Activated T-cell treated with anti-CD3 and anti-CD28 coated beads, Interleukin-2, amount 50 U/mL, for 24 hours (primary cell): Measurements from ENCODE around the gene SPHK2.
"Not testable (repeated sequence)": the region's sequence is repeated elsewhere in the genome, so short reads cannot be mapped to it uniquely, and the experiment has no call there.

Experiments used
- DNase-seq: peaks from one replicate; pipeline ENCODE4 v3.0.0-alpha.2; 2020
- H3K27ac Mint-ChIP-seq: 2 replicates; pipeline ENCODE4 v1.8.0; 2020; ENCODE audit warnings: mild to moderate bottlenecking, mixed read lengths
- H3K27me3 Mint-ChIP-seq: 2 replicates; pipeline ENCODE4 v1.8.0; 2020; ENCODE audit warnings: mixed read lengths
- H3K36me3 Mint-ChIP-seq: 2 replicates; pipeline ENCODE4 v1.8.0; 2020; ENCODE audit warnings: low read depth, mixed read lengths
- H3K4me1 Mint-ChIP-seq: 2 replicates; pipeline ENCODE4 v1.8.0; 2020; ENCODE audit warnings: low read depth, mixed read lengths
- H3K4me3 Mint-ChIP-seq: 2 replicates; pipeline ENCODE4 v1.8.0; 2020; ENCODE audit warnings: mild to moderate bottlenecking, moderate library complexity, mixed read lengths
- H3K9me3 Mint-ChIP-seq: 2 replicates; pipeline ENCODE4 v1.8.0; 2020; ENCODE audit warnings: mixed read lengths

SPHK2 gene

DNA sequence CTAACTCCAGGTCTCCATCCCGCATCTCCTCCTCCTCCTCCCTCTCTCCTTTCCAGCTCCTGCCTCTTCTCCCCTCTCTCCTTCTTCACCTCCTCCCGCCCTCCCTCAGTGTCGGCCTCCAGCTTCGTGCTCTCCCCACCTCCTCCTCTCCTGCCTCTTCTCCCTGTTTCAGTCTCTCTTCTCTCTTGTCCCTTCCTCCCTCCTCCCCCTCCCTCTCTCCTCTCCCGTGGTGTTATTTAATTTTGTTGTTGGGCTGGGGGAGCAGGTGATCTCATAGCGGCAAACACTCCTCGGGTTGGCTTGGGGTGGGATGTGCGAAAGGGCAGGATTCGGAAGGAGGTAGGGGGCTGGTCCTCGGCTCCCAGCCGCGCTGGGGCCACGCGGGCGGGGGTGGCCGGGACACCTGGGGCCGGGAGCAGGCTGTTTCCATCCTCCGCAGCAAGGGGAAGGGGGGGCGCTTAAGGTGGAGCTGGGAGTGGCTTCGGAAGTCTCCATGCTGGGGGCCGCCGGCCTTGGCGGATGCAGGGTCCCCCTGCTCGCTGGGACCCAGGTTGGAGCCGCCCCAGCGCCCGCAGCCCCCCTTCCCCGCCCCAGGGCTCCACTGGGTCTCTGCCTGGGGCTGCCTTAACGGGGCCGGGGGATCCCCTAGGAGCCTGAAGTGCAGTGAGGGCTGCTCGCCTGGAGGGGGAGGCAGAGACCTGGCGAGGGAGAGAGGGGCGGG, 26.9 kb downstream of the SPHK2 start, which contains the start of gene CA11:
CA11 (minus strand) TSS at position 187 of the 721 bp plus-strand sequence. CDS start 555 bp downstream, outside the sequence.
- Mint-ChIP-seq H3K4me1 (peaks cover 43% of the 10 kb centered on the region), H3K9me3 (no peaks in the 10 kb centered on the region), H3K4me3 (peak within 1 kb of the TSS; percentile 79), H3K36me3 (no peaks in the 10 kb centered on the region), H3K27ac (peak within 1 kb of the TSS; percentile 89), H3K27me3 (no peaks in the 10 kb centered on the region)
- DNase-seq = peak; percentile 97

DNA sequence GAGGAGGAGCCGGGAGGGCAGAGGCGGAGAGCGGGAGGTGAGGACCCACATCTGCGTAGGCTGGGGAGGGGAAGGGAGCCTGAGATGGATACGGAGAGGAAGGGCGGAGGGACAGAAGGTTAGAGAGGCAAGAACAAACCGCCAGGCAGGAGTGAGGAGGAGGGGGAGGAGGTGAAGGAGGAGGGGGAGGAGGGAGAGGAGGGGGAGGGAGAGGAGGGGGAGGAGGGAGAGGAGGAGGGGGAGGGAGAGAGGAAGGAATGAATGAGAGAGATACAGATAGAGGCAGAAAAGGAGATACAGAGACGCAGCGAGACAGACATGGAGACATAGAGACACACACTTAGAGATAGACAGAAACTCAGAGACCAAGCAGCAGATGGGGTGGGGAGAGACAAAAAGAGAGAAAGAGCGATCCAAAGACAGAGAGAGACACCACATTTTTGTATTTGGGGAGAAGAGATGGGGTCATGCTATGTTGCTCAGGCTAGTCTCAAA, 27.5 kb downstream of the SPHK2 start:
- H3K9me3 Mint-ChIP-seq = no peaks in the 10 kb centered on the region
- no peaks in the 10 kb centered on the region for H3K27me3 Mint-ChIP-seq
- no peak for DNase-seq
- H3K4me3 Mint-ChIP-seq = peak overlapping the region; percentile 49
- H3K4me1 Mint-ChIP-seq = peaks cover 44% of the 10 kb centered on the region
- H3K36me3 Mint-ChIP-seq = no peaks in the 10 kb centered on the region
- peak overlapping the region; percentile 37 for H3K27ac Mint-ChIP-seq

DNA sequence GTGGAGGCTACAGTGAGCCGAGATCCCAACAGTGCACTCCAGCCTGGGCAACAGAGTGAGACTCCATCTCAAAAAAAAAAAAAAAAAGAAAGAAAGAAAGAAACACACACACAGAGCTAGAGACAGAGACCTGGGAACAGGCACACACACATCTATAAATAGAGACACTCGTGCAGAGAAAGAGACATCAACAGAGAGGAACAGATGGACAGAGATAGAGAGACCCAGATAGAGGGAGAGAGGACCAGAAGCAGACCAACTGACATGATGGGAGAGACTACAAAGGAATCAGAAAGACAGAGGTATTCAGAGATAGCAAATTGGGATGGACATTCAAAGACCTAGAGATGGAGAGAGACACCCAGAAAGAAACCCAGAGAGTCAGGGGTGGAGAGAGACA, 28.8 kb downstream of the SPHK2 start:
- no peaks in the 10 kb centered on the region for H3K27me3 Mint-ChIP-seq
- H3K27ac Mint-ChIP-seq = peak overlapping the region; percentile 11
- H3K9me3 Mint-ChIP-seq = no peaks in the 10 kb centered on the region
- no peaks in the 10 kb centered on the region for H3K36me3 Mint-ChIP-seq
- H3K4me1 Mint-ChIP-seq = peaks cover 49% of the 10 kb centered on the region
- H3K4me3 Mint-ChIP-seq = no peak overlapping the region
- no peak for DNase-seq

DNA sequence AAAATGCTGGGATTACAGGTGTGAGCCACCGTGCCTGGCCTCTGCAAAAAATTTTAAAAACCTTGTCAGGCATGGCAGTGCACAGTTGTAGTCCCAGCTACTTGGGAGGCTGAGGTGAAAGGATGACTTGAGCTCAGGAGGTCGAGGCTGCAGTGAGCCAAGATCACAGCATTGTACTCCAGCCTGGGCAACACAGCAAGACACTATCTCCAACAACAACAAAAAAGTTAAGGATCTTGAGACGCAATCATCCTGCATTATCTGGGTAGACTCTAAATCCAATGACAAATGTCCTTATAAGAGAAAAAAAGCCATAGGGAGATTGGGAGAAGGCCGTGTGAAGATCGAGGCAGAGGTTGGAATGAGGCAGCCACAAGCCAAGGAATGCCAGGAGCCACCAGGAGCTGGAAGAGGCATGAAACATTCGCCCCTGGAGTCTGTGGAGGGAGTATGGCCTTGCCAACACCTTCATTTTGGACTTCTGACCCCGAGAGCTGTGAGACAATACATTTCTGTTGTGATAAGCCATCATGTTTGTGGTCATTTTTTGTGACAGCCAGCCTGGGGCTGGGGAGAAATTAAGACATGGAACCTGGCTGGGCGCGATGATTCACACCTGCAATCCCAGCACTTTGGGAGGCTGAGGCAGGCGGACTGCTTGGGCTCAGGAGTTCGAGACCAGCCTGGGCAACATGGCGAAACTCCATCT, 31.8 kb downstream of the SPHK2 start:
- no peak overlapping the region for H3K27ac Mint-ChIP-seq
- H3K4me1 Mint-ChIP-seq = peaks cover 32% of the 10 kb centered on the region
- DNase-seq = no peak
- H3K36me3 Mint-ChIP-seq = no peaks in the 10 kb centered on the region
- H3K27me3 Mint-ChIP-seq = no peaks in the 10 kb centered on the region
- no peak overlapping the region for H3K4me3 Mint-ChIP-seq
- H3K9me3 Mint-ChIP-seq = no peaks in the 10 kb centered on the region

DNA sequence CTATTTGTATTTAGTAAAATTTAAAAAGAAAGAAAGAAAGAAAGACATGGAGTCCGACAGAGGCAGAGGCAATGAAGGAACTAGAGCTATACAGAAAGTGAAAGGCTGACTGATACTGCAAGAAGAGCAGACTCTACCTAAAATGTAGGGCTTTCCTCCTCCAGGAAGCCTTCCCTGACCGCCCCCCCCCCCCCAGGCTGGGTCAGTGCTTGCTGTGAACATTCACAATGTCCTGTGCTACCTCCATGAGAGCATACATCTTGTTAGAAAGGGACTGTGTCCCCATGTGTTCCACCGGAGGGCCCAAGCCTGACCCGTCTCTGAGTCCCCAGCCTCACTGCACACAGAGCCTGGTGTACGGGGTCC, 32.4 kb downstream of the SPHK2 start:
- Mint-ChIP-seq H3K9me3 (no peaks in the 10 kb centered on the region), H3K27me3 (no peaks in the 10 kb centered on the region), H3K36me3 (no peaks in the 10 kb centered on the region), H3K27ac (no peak overlapping the region), H3K4me3 (no peak overlapping the region), H3K4me1 (peaks cover 29% of the 10 kb centered on the region)
- no peak for DNase-seq

DNA sequence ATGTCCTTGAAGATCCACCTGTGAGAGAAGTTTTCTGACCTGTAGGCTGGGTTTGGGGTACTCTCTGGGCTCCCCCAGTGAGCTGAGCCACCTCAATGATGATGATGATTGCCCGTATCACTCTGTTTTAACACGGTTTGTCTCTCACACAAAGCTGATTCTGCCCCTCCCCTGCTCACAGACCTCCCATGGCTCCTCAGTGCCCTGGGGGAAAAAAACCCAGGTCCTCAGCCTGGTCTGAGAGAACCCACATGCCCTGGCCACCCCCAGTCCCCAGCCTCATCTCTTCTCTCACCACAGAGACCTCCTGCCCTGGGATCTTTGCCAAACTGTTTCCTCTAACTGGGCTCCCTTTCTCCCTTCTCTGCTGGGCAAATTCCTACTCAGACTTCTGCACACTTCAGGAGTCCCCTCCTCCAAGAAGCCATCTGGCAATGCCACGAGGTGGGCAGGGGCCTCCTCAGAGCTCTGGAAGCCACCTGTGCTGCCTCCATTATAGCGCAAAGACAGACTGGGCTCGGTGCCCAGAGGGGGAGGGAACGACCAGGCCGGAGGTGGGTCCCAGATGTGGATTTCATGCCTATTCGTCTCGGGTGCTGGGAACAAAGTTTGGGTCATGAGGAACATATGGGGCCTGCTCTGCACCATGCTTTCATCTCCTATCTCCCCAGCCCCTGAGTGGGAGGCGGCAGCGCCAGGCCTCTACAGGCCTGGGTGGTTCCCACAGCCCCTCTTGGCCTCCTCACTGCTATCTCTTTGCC, 35.2 kb downstream of the SPHK2 start:
- H3K4me3 Mint-ChIP-seq = no peak overlapping the region
- H3K36me3 Mint-ChIP-seq = no peaks in the 10 kb centered on the region
- H3K27me3 Mint-ChIP-seq = no peaks in the 10 kb centered on the region
- DNase-seq = no peak
- H3K9me3 Mint-ChIP-seq = no peaks in the 10 kb centered on the region
- H3K4me1 Mint-ChIP-seq = peaks cover 11% of the 10 kb centered on the region
- no peak overlapping the region for H3K27ac Mint-ChIP-seq

DNA sequence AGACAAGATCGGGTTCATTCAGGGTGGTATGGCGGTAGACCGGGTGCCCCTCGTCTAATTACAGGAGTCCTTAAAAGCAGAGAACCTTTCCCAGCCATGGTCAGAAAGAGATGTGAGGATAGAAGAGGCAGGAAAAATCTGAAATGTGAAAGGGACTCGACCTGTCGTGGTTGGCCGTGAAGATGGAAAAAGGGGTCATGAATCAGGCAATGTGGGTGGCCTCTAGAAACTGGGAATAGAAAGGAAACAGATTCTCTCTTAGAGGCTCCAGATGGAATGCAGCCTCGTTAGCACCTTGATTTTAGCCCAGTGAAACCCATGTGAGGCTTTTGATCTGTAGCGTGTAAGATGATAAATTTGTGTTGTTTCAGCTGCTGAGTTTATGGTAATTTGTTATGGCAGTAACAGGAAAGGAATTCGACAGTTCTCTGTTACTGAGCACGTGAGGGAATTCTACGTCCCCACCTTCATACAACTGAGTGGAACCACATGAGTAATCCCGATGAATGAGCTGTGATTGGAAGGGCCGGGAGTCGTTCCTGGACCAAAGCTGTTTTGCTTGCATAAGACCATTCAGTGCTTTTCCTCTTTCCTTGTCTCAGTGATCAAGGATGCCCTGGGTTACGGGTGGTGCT, 37.7 kb downstream of the SPHK2 start:
- Mint-ChIP-seq H3K4me3 (no peak overlapping the region), H3K4me1 (peaks cover 13% of the 10 kb centered on the region), H3K36me3 (no peaks in the 10 kb centered on the region), H3K27me3 (no peaks in the 10 kb centered on the region), H3K9me3 (no peaks in the 10 kb centered on the region), H3K27ac (no peak overlapping the region)
- no peak for DNase-seq

DNA sequence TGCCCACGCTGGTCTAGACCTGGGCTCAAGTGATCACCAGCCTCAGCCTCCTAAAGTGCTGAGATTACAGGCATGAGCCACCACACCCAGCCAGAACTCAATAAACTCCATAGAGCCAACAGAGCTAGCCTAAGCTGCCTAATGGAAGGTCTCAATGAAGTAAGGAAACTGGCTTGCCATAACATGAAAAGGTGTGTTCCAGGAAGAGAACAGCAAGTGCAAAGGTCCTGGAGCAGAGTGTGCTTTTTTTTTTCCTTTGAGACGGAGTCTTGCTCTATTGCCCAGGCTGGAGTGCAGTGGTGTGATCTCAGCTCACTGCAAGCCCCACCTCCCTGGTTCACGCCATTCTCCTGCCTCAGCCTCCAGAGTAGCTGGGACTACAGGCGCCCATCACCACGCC, 38.5 kb downstream of the SPHK2 start:
- peaks cover 10% of the 10 kb centered on the region for H3K4me1 Mint-ChIP-seq
- not testable (repeated sequence) for H3K36me3 Mint-ChIP-seq, H3K27ac Mint-ChIP-seq, H3K4me3 Mint-ChIP-seq, H3K27me3 Mint-ChIP-seq, H3K9me3 Mint-ChIP-seq, DNase-seq

DNA sequence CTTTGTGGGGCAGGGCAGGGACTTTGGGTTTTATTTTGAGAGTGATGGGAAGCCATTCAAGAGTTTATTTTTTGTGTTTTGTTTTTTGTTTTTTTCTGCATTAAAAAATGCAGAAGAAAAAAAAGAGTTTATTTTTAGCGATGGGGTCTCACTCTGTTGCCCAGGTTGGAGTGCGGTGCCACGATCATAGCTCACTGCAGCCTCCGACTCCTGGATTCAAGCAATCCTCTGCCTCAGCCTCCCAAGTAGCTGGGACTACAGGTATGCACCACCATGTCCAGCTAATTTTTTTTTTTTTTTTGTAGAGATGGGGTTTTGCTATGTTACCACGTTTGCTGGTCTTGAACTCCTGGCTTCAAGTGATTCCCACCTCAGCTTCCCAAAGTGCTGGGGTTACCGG, 39.2 kb downstream of the SPHK2 start:
- Mint-ChIP-seq H3K4me1 (peaks cover 8% of the 10 kb centered on the region), H3K27me3 (no peaks in the 10 kb centered on the region), H3K4me3 (no peak overlapping the region), H3K36me3 (no peaks in the 10 kb centered on the region), H3K27ac (no peak overlapping the region), H3K9me3 (no peaks in the 10 kb centered on the region)
- no peak for DNase-seq

DNA sequence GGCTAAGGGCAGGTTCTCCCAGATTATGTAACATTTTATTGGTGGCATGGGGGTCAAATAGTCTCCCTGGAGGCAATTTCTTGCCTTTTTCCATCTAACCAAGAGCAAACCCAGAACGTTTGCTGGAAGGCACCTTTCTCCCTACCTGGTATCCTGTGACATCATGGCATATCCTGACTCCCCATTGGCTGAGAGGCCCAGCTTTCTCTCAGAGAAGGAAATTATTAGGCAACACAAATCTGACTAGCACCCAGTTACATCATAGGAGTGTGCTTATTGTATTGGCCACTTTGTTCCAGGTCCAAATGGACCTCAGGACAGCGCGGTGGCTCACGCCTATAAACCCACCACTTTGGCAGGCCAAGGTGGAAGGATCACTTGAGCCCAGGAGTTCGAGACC, 40.5 kb downstream of the SPHK2 start:
- H3K9me3 Mint-ChIP-seq = no peaks in the 10 kb centered on the region
- no peak overlapping the region for H3K27ac Mint-ChIP-seq
- no peak for DNase-seq

DNA sequence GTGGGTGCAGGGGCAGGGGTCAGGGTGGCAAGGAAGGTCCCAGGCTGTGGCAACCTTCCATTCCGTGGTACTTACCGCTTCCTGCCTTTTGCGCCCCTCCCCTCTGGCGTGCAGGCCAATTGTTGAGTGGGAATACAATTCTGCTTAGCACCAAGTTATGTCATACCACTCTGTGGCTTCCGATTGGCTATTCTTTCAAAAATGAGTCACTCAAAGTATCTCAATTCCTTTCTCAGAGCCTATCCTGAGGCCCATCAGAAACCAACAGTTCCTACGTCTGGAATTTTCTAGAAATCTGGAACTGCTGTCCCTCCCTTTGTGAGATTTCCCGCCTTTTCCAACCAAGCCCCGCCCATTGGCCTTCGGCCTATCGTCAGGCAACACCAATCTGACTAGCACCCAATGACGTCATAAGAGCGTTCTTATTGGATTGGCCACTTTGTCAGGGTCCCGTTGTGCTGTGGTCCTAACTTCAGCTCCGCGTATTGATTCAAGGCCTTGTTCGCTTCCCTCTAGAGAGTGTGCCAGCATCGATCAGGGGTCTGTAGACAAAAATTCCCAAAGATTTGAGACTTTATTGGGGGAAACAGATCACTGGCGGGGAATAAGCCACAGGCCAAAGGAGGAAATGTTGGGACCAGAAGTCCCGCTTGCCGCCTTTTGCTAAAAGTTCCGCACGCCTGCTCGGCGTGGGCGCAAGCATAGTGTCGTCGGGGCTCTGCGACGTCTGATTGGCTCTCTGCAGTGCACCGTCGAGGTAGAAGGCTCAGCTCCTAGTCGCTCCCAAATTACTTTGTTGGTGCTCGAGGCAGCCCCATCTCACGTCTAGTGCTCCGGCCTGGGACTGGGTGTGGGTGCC, 41.8 kb downstream of the SPHK2 start:
- Mint-ChIP-seq H3K27me3 (no peaks in the 10 kb centered on the region), H3K4me1 (peaks cover 8% of the 10 kb centered on the region), H3K36me3 (no peaks in the 10 kb centered on the region), H3K27ac (peak overlapping the region; percentile 92), H3K4me3 (peak overlapping the region; percentile 28), H3K9me3 (no peaks in the 10 kb centered on the region)
- DNase-seq = peak; percentile 88

More for the DNA sequence above, 40.5 kb downstream of the SPHK2 start:
- H3K4me1 Mint-ChIP-seq = peaks cover 8% of the 10 kb centered on the region
- H3K4me3 Mint-ChIP-seq = no peak overlapping the region
- H3K27me3 Mint-ChIP-seq = no peaks in the 10 kb centered on the region
- H3K36me3 Mint-ChIP-seq = no peaks in the 10 kb centered on the region

DNA sequence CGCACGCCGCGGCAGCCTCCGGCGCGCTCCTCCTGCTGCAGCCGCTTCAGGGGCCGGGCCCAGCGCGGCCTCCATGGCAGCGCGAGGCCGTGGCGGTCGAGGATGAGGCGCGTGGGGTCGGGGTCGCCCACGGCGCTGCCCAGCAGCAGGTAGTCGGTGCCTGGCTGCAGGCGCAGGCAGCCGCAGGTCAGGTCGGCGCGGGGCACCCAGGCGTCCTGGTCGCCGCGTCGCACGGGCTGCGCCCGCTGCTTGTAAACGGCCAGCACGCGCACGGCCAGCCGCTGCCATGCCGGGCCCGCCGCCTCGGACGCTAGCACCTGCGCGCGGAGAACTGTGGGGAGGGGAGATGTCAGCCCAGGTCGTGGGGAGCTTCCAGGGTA, 42.4 kb downstream of the SPHK2 start:
- H3K9me3 Mint-ChIP-seq = no peaks in the 10 kb centered on the region
- DNase-seq = no peak
- H3K27me3 Mint-ChIP-seq = no peaks in the 10 kb centered on the region
- no peaks in the 10 kb centered on the region for H3K36me3 Mint-ChIP-seq
- H3K4me3 Mint-ChIP-seq = no peak overlapping the region
- peaks cover 8% of the 10 kb centered on the region for H3K4me1 Mint-ChIP-seq
- H3K27ac Mint-ChIP-seq = no peak overlapping the region

DNA sequence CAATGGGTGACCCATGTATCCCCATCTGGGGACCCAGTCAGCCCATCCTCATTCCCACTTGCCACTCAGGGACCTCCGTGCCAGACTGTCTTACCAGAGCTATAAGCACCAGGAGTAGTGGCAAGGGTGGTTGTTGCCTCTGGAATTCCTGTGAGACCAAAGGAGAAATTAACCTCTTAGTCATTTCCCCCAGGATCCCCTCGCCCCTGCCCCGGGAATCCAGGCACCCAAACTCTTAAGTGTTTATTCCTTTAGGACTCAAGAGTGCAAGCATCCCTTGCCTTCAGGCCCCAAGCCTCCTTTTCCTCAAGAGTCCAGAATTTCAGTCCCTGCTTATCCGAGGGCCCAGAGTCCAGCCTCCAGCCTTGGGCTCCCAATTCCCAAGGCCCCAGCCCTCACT, 44.4 kb downstream of the SPHK2 start:
- H3K36me3 Mint-ChIP-seq = no peaks in the 10 kb centered on the region

DNA sequence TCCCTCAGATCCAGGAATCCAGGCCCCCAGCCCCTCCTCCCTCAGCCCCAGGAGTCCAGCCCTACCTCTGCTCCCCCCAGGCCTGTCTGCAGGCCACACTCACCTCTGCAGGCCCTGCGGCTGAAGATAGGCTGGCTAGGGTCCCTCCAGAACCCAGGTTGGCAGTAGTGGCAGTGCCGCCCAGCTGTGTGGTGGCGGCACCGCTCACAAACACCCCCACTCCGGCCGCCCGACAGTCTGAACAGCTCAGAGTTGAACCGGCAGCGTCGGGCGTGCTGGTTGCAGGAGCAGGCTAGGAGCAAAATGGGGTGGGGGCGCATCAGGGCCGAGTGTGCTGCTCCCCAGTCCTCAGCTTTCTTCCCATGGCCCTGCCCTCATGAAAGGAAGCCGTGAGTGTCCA, 45.2 kb downstream of the SPHK2 start:
- H3K4me3 Mint-ChIP-seq = no peak overlapping the region
- H3K9me3 Mint-ChIP-seq = no peaks in the 10 kb centered on the region
- H3K27ac Mint-ChIP-seq = no peak overlapping the region
- no peaks in the 10 kb centered on the region for H3K36me3 Mint-ChIP-seq
- DNase-seq = no peak
- no peaks in the 10 kb centered on the region for H3K27me3 Mint-ChIP-seq
- peaks cover 8% of the 10 kb centered on the region for H3K4me1 Mint-ChIP-seq

More for the DNA sequence above, 44.4 kb downstream of the SPHK2 start:
- Mint-ChIP-seq H3K4me1 (peaks cover 8% of the 10 kb centered on the region), H3K27ac (no peak overlapping the region), H3K27me3 (no peaks in the 10 kb centered on the region), H3K9me3 (no peaks in the 10 kb centered on the region), H3K4me3 (no peak overlapping the region)
- no peak for DNase-seq
